HG03045 (cell line): ENCODE data around the gene PZP.
"Not testable (repeated sequence)": the region's sequence is repeated elsewhere in the genome, so short reads cannot be mapped to it uniquely, and the experiment has no call there.

Experiments used
- ATAC-seq: cut with Tn5 transposase; IDR thresholded peaks from one replicate; pipeline ENCODE4 v1.9.1; 2021; ENCODE audit warnings: mild to moderate bottlenecking, moderate library complexity; ENCODE audit not compliant: unreplicated experiment

PZP gene

DNA sequence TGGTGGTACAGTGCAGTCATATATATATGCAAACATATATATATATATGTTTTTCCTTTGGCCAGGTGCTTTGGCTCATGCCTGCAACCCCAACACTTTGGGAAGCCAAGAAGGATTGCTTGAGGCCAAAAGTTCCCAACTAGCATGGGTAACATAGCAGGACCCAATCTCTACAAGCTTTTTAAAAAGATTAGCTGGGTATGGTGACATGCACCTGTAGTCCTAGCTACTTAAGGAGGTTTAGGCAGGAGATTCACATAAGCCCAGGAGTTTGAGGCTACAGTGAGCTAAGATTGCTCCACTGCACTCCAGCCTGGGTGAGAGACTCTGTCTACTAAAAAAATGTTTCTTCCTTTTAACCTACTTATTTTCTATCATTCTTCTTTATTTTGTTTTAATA is 10.2 kb downstream of the PZP start:
- ATAC-seq, result no peak

DNA sequence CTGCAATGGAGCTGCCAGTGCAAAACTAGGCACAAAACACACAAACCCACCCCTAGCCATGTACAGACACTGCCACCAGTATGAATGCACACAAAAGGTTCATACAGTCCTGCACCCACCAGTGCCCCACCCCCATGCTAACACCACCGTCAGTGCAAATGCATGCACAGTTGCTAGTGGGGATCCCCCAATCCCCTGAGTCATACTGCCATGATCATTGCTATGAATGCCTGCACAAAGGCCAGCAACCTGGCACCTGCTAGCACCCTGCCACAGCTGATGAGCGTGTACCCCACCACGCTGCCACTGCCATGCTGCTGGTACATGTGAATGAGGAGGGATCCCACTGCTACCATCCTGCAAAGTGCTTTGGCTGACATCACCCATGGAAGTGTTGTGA is 23.9 kb downstream of the PZP start:
- ATAC-seq, result no peak

DNA sequence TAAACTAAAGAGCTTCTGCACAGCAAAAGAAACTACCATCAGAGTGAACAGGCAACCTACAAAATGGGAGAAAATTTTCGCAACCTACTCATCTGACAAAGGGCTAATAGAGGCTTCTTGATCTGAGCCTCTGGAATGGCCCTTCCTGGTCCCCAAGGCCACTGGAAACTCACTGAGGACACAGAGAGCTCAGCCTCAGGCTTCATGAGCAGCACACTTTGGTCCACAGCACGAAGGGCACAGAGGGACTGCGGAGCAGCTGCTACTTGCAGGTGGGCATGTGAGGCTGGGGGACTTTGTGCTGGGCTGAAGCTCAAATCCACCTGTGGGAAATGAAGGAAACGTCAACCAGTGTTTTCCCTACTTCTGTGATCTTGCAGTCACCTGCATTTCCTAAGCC is 27.4 kb downstream of the PZP start:
- ATAC-seq, result no peak

DNA sequence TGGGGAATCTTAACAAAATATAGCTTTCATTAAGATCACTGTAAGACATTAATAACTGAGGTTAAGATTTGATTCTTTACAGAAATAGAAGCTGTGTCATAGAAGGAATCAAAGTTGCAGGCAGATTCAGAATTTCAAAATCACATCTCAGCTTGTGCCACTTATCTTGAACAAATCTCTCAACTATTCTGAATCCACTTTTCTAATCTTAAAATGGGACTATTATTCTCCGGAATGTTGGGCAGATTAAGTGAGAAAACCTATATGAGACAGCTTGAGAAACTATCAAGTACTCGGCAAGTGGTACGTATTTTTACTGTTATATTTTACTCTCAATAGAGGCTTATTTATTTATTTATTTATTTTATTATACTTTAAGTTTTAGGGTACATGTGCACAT is 28.4 kb downstream of the PZP start:
- no peak for ATAC-seq

DNA sequence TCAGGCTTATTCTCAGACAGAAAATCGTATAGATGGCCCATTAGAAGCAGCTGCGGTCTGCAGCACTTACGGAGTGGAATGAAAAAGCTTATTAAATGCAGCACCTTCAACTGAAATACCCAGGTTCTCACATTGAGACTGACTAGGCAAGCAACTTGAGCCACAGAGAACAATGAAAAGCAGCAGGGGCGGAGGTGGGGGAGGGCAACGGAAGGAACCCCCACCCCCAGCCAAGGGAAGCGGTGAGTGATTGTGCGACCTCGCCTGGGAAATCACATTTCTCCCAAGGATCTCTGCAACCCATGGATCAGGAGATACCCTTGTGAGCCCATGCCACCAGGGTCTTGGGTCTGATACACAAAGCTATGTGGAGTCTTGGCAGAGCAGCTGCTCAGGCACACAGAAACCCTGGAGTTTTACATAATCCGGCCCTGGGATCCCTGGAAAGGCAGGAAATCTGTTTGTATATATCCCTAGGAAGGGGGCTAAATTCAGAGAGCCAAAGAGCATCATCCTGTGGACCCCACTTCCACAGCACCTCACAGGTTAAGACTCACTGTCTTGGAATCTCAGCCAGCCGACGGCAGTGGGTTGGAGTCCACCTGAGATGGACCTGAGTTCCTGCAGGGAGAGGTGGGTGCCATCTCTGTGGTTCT is 38.1 kb downstream of the PZP start:
- ATAC-seq, result no peak

DNA sequence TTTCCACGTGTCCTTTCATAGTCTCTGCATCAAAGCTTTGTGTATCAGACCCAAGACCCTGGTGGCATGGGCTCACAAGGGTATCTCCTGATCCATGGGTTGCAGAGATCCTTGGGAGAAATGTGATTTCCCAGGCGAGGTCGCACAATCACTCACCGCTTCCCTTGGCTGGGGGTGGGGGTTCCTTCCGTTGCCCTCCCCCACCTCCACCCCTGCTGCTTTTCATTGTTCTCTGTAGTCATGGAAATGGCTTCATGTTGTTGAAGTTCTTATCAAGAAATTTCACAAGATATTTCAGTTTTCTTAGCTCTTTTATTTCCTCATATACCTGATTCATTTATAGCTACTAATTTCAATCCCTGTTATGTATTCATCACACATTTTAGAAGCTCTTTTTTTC is 40.9 kb downstream of the PZP start:
- ATAC-seq, result not testable (repeated sequence)

DNA sequence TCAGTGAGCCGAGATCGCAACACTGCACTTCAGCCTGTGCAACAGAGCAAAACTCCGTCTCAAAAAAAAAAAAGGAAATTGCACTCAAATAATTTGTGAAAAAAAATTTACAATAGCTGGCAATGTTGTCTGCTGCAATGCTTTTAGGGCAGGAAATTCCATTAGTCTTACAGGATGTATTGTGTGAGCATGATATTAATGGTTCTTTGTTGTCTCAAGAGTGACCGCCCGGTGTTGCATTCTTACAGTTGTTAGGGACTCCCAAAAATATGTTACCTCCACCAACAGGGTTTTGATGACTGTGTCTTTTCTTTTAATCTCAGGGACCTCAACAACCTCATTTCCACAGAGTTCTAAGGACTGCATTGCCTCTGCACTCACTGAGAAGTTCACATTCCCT is 44.8 kb downstream of the PZP start:
- no peak for ATAC-seq

DNA sequence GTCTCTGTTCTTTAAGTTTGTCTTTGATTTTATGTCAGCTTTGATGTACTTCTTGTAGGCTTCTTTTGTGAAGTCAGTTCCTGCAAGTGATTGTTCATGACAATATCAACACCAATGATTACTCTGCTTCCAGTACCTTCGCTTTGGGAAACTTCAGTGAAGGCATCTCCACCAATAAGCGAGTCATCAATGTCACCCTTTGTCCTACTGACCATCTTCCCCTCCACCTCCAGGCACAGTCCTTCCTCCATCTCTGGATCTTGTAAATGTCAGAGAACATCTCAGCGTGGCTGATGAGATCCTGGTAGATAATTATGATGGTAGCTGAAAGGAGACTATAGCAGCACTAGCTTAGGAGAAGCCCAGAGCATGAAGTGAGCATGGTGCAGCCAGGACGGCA is 52.1 kb downstream of the PZP start:
- ATAC-seq, result no peak

DNA sequence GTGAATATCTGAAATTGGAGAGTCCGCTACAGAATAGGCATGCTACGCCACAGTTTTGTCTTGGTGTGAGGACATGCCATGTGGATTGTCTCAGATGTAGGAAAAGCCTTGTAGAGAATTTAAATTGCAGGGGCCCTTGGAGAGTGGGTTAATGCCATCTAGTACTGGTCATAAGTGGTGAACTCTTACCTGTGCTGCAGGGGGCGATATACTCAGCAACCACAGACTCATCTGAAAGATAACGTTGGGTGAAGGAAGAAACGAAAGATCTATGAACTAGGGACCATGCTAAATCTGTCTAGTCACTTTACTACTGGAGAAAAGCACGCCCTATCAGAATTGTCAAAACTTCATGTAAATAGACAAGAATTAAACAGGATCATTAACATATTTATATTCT is 58.8 kb downstream of the PZP start:
- ATAC-seq, result no peak

DNA sequence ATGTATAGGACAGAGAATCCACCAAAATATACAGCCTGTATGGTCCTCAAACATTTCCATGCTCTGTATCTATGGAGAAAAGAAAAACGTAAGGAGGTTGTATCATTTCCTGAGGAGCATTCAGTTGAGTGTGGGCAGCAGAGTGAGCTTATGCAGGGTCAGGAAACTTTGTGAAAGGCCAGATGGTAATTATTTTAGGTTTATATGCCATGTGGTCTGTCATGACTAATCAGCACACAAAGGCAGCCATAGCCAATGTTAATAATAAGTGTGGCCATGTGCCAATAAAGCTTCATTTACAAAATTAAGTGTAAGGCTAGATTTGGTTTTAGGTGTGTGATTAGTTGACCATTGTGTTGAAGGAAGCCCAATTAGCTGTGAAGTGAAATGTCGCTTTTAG is 59.3 kb downstream of the PZP start:
- no peak for ATAC-seq

DNA sequence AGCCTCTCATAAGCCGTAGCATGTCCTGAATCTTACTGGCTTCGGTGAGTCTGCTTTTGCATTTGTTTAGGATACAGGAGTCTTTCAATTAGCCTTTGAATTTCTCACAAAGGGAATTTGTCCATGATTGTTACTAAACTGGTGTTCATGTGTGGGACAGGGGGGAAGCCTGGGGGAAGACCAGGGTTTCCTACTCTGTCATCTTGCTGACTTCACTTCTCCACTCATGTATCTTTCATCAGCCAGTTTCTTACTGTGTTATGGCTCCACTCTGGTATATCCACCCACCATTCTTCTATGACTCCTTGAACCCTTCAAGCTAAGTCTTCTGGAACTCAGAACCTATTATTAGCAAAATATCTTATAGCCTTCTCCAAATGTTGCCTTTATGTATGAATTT is 60.7 kb downstream of the PZP start:
- no peak for ATAC-seq

DNA sequence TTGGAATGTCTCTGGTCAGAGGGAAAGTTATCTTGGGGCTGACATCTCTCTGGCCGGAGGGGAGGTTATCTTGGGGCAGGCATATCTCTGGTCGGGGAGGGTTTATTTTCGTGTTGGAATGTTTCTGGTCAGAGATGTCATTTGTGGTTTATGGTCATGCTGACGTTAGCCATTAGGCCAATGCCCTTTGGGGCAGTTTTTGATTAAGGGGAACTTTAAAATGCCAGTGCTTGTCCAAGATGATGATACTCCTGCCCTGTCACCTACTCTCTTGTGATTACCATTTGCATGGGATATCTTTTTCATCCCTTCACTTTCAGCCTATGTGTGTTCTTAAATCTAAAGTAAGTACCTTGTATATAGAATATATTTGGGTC is 63.5 kb downstream of the PZP start:
- ATAC-seq, result no peak

DNA sequence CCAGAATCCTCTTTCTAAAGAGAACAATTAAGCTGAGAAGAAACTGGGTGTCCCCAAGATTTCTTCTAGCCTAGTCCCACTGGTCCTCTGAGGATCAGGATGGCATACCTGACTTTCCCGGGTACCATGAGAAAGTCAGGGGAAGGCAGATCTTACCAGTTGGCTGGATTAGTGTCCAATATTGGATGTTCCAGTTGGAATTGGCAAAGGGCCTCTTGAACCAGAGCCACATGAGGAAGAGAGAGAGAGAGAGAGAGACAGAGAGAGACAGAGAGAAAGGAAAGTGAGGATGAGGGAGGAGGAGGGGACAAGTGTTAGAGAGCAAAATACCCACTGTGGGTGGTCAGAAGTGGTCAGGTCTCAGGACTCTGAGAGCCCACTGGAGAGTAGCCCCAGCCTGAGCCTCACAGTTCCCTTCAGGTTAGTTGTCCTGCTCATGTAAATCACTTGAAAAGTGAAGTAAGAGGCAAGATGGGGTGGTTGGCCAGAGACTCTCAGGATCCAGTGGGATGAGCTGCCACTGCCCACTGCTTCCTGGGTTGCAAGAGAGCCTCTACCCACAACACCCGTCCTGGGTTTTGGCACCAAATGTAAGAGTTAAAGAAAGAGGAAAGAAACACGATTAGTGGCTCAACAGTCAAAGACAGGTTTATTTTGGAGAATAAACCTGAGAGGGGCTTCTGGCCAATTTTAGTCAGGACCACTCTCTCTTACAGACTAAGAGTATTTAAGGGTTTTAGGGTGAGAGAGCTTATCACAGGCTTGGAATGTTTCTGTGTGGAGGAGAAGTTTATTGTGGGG is 64.1 kb downstream of the PZP start:
- no peak for ATAC-seq

DNA sequence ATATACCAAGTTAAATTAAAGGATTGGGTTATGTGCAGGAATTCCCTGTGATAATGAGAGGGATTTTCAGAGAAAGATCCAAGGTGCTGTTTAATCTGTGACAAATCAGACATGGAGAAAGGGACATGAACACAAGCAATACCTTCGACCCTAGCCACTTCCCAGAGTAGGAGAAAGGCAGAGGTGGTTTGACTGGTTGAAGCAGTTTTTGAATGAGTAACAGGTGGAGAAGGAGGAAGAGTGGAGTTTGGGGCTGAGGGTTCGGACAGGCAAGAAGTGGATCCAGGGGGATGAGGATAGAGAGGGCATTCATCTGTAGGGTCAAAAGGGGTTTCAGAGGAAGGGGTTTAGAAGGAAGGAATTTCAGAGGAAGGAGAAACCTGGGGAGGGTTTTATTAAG is 65.1 kb downstream of the PZP start:
- ATAC-seq, result no peak

DNA sequence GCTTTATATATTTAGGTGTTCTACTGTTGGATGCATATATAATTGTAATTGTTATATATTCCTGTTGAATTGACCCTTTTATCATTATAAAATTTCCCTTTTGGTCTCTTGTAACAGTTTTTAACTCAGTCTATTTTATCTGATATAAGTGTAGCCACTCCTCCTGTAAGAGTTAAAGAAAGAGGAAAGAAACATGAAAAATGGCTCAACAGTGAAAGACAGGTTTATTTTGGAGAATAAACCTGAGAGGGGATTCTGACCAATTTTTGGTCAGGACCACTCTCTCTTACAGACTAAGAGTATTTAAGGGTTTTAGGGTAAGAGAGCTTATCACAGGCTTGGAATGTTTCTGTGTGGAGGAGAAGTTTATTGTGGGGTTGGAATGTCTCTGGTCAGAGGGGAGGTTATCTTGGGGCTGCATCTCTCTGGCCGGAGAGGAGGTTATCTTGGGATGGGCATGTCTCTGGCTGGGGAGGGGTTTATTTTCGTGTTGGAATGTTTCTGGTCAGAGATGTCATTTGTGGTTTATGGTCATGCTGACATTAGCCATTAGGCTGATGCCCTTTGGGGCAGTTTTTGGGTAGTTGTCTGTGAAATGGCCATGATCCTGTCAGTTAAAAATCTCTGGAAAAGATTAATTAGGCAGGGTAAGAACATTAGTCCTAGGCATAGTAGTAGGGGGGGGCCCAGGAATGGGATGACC is 68.5 kb downstream of the PZP start:
- not testable (repeated sequence) for ATAC-seq

DNA sequence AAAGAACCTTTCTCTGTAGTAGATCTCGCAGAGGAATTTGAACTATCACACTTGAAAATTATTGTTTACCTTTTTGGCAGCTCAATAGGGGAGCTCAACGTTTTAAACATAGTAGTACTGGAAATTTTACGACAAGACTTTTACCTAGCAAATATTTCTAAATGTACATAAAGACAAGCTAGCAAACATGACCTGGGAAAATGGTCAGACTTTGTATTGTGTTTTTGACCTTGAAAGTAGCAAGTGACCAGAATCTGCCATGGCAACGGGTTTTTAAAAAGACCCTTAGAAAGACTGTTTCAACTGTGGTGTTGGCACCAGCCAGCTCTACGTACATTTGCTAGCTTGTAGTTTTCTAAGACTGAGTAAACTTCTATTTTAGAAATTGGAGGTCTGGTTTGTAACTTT is 72.3 kb downstream of the PZP start:
- no peak for ATAC-seq

DNA sequence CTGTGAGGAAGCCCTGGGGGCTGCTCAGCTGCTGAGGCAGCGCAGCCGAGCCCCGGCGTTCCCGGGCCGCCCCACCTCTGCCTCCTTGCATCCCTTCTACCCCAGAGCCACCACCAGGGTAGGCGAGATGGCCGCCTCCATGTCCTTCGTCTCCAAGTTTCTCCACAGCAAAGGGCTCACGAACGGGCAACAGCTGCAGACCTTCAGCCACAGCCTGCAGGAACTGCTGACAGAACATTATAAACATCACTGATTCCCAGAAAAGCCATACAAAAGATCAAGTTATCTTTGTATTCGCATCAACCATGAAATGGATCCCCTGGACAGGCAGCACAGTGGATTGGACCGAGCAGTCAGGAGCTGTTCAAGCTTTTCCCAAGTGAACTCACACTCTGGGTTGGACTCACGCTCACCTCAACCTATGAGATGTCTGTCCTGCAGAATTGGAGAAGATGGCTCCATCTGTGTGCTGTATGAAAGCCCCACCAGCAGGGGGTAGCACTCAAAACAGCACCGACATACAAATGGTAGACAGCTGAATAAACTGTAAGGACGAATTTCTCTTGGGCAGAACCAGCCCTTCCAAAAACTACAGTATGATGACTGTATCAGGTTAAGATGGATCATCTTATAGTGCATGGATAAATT is 73.1 kb downstream of the PZP start:
- no peak for ATAC-seq

DNA sequence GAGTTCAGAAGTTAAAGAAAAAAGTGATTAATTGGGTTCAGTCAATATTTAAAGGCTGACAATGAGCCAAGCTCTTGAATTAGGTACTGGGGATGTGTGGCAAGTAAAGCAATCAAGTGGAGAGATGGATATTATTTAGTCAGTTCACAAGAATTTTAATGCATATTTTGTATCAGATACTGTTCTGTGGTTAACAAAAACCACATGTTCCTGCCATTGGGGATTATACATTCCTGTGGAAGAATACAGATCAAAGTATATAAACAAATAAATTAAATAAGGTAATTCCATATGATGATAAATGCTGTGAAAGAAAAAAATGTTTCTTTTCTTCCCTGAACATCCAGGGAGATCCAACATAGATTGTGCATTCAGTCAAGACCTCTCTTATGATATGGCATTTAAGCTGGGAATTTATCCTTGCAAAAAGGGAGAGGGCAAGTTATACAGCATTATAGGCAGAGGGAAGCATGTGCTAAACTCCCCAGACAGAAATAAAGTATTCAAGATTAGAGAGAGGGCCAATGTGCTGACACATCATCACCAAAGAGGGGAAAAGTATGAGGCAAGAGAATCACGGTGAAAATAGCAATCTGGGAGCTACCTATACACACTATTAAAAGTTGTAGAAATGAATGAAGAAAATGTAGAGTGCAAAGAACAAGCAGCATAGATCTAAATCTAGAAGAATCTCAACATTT is 74.8 kb downstream of the PZP start:
- ATAC-seq, result no peak

DNA sequence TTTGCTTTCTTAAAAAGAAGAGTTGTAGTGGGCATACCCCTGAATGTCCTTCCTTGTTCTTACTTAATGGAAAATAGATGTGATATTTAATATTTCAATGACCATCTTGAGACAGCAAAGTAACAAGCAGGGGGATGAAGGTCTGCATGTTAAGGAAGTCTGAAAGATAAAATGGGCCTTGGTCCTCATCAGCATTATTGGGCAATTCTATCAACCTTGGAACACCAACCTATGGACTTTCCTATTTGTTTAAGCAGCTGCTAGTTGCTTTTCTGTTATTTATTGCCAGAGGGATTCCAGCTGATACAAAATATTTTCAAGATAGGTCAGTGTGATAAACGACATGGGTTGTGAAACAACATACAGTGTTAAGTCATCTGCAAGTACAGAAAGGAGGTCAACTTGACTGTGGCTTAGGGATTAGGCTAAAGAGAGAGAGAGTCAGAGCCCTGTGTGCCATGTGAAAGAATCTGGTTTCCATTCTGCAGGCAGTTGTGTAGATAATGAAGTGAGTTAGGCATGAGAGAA is 76.1 kb downstream of the PZP start:
- no peak for ATAC-seq

DNA sequence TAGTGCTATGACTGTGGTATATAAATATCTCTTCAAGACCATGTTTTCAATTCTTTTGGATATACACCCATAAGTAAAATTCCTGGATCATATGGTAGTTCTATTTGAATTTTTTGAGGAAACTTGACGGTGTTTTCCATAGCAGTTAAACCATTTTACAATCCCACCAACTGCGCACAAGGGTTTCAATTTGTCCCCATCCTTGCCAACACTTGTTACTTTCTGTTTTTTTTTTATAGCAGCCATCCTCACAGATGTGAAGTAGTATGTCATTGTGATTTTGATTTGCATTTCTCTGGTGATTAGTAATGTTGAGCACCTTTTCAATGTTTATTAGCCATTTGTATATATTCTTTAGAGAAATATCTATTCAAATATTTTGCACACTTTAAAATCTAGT is 78.0 kb downstream of the PZP start:
- ATAC-seq, result no peak
